Mononuclear cell (primary cell): ENCODE results near the gene DCTN5. TPM values are rescaled to one million over a fixed set of nuclear protein-coding genes. Genes with fewer than 3 reads are reported as not detected.
"Not testable (repeated sequence)": the region's sequence is repeated elsewhere in the genome, so short reads cannot be mapped to it uniquely, and the experiment has no call there.

Experiments used
- H3K27me3 ChIP-seq: 2 replicates; pipeline ENCODE4 v1.6.0; 2011; ENCODE audit warnings: low read length, control low read depth; ENCODE audit not compliant: insufficient read depth
- H3K4me1 ChIP-seq: 2 replicates; pipeline ENCODE4 v1.5.1; 2011; ENCODE audit warnings: mild to moderate bottlenecking, low read length, control low read depth; ENCODE audit not compliant: insufficient read depth
- H3K4me3 ChIP-seq: 2 replicates; pipeline ENCODE4 v1.5.1; 2011; ENCODE audit warnings: mild to moderate bottlenecking, low read length, moderate library complexity
- H3K9me3 ChIP-seq: 2 replicates; pipeline ENCODE4 v1.5.1; 2011; ENCODE audit warnings: low read depth, mild to moderate bottlenecking, control low read depth, low read length
- total RNA-seq: library from RNA; depleted of rRNA; stranded (reverse); fragments of >200 nt; gene quantifications from one replicate; pipeline ENCODE4 v1.2.3, GENCODE V29; 2012

The DCTN5 gene
- total RNA-seq, 1 donor = 45.1 TPM

GRCh38 chr16:23699100-23699499 is 57.8 kb downstream of the DCTN5 start:
- Histone ChIP-seq H3K4me3 (no peak overlapping the region), H3K27me3 (no peaks in the 10 kb centered on the region), H3K9me3 (no peaks in the 10 kb centered on the region), H3K4me1 (peaks cover 9% of the 10 kb centered on the region)

GRCh38 chr16:23700093-23700492 is 58.8 kb downstream of the DCTN5 start:
- H3K9me3 ChIP-seq = no peaks in the 10 kb centered on the region
- peaks cover 2% of the 10 kb centered on the region for H3K4me1 ChIP-seq

GRCh38 chr16:23700509-23700908 is 59.2 kb downstream of the DCTN5 start:
- H3K4me1 ChIP-seq = no peaks in the 10 kb centered on the region
- no peak overlapping the region for H3K4me3 ChIP-seq
- no peaks in the 10 kb centered on the region for H3K9me3 ChIP-seq
- H3K27me3 ChIP-seq = no peaks in the 10 kb centered on the region

More at GRCh38 chr16:23700093-23700492, 58.8 kb downstream of the DCTN5 start:
- Histone ChIP-seq H3K27me3 (no peaks in the 10 kb centered on the region), H3K4me3 (no peak overlapping the region)

- H3K4me1 ChIP-seq = no peaks in the 10 kb centered on the region
- H3K4me3 ChIP-seq = no peak overlapping the region
- H3K9me3 ChIP-seq = no peaks in the 10 kb centered on the region
- H3K27me3 ChIP-seq = no peaks in the 10 kb centered on the region
These were observed 59.8 kb downstream of the DCTN5 start for GRCh38 chr16:23701045-23701444.

- Histone ChIP-seq H3K4me1 (no peaks in the 10 kb centered on the region), H3K27me3 (no peaks in the 10 kb centered on the region), H3K4me3 (no peak overlapping the region), H3K9me3 (no peaks in the 10 kb centered on the region)
These were observed 61.7 kb downstream of the DCTN5 start for GRCh38 chr16:23702951-23703350.

GRCh38 chr16:23704772-23705516 is 63.7 kb downstream of the DCTN5 start:
- H3K27me3 ChIP-seq = no peaks in the 10 kb centered on the region
- H3K4me3 ChIP-seq = no peak overlapping the region
- H3K4me1 ChIP-seq = no peaks in the 10 kb centered on the region
- H3K9me3 ChIP-seq = no peaks in the 10 kb centered on the region

- H3K9me3 ChIP-seq = no peaks in the 10 kb centered on the region
- no peaks in the 10 kb centered on the region for H3K27me3 ChIP-seq
- no peaks in the 10 kb centered on the region for H3K4me1 ChIP-seq
- no peak overlapping the region for H3K4me3 ChIP-seq
These were observed 64.2 kb downstream of the DCTN5 start for GRCh38 chr16:23705517-23705902.

GRCh38 chr16:23706439-23706838 is 65.2 kb downstream of the DCTN5 start:
- Histone ChIP-seq H3K4me3 (no peak overlapping the region), H3K4me1 (no peaks in the 10 kb centered on the region), H3K27me3 (peaks cover 3% of the 10 kb centered on the region), H3K9me3 (no peaks in the 10 kb centered on the region)

- Histone ChIP-seq H3K4me3 (no peak overlapping the region), H3K9me3 (no peaks in the 10 kb centered on the region), H3K4me1 (no peaks in the 10 kb centered on the region), H3K27me3 (peaks cover 26% of the 10 kb centered on the region)
These were observed 68.3 kb downstream of the DCTN5 start for GRCh38 chr16:23709536-23709935.

- peaks cover 26% of the 10 kb centered on the region for H3K27me3 ChIP-seq
- no peaks in the 10 kb centered on the region for H3K9me3 ChIP-seq
- no peak overlapping the region for H3K4me3 ChIP-seq
- H3K4me1 ChIP-seq = no peaks in the 10 kb centered on the region
These were observed 68.7 kb downstream of the DCTN5 start for GRCh38 chr16:23710008-23710407.

GRCh38 chr16:23710504-23710903 is 69.2 kb downstream of the DCTN5 start:
- Histone ChIP-seq H3K4me3 (no peak overlapping the region), H3K9me3 (no peaks in the 10 kb centered on the region), H3K27me3 (peaks cover 26% of the 10 kb centered on the region), H3K4me1 (no peaks in the 10 kb centered on the region)

GRCh38 chr16:23711785-23712184 is 70.5 kb downstream of the DCTN5 start:
- no peaks in the 10 kb centered on the region for H3K4me1 ChIP-seq
- H3K9me3 ChIP-seq = no peaks in the 10 kb centered on the region
- no peak overlapping the region for H3K4me3 ChIP-seq
- peaks cover 26% of the 10 kb centered on the region for H3K27me3 ChIP-seq

- Histone ChIP-seq H3K4me3 (no peak within 1 kb of the TSS), H3K4me1 (no peaks in the 10 kb centered on the region), H3K27me3 (peaks cover 26% of the 10 kb centered on the region), H3K9me3 (no peaks in the 10 kb centered on the region)
These were observed 71.7 kb downstream of the DCTN5 start, which contains the start of gene ERN2 for GRCh38 chr16:23712976-23713375. TSS of gene ERN2 (minus strand) at chr16:23713222. CDS start at chr16:23713187, 35 bp downstream.

GRCh38 chr16:23716484-23716883 is 75.2 kb downstream of the DCTN5 start:
- Histone ChIP-seq H3K4me3 (no peak overlapping the region), H3K4me1 (no peaks in the 10 kb centered on the region), H3K9me3 (no peaks in the 10 kb centered on the region), H3K27me3 (peaks cover 24% of the 10 kb centered on the region)

GRCh38 chr16:23722613-23723240 is 81.5 kb downstream of the DCTN5 start:
- not testable (repeated sequence) for H3K9me3 ChIP-seq, H3K4me1 ChIP-seq, H3K27me3 ChIP-seq, H3K4me3 ChIP-seq
